GM18909 (cell line): ENCODE results near the gene OBP2A.

Experiments
- ATAC-seq: cut with Tn5 transposase; IDR thresholded peaks from one replicate; pipeline ENCODE4 v1.9.1; 2021; ENCODE audit warnings: mild to moderate bottlenecking; ENCODE audit not compliant: unreplicated experiment, poor library complexity

OBP2A gene

GRCh38 chr9:135589596-135590485 lies 43.9 kb downstream of the OBP2A start:
- ATAC-seq, result no peak

- no peak for ATAC-seq
Measured at GRCh38 chr9:135590486-135591079, 44.7 kb downstream of the OBP2A start.

- no peak for ATAC-seq
Measured at GRCh38 chr9:135591506-135592330, 45.8 kb downstream of the OBP2A start.

GRCh38 chr9:135592331-135592590 lies 46.3 kb downstream of the OBP2A start:
- ATAC-seq, result no peak

GRCh38 chr9:135592625-135593024 lies 46.7 kb downstream of the OBP2A start:
- ATAC-seq, result no peak

GRCh38 chr9:135596211-135596610 lies 50.3 kb downstream of the OBP2A start:
- no peak for ATAC-seq
